ENCODE measurements around the gene ZMAT5. TPM values are rescaled to one million over a fixed set of nuclear protein-coding genes. Genes with fewer than 3 reads are reported as not detected.

ZMAT5 gene
- polyA plus RNA-seq, 5 donors: 19.9 to 28.2 (median 21.9) TPM

DNA sequence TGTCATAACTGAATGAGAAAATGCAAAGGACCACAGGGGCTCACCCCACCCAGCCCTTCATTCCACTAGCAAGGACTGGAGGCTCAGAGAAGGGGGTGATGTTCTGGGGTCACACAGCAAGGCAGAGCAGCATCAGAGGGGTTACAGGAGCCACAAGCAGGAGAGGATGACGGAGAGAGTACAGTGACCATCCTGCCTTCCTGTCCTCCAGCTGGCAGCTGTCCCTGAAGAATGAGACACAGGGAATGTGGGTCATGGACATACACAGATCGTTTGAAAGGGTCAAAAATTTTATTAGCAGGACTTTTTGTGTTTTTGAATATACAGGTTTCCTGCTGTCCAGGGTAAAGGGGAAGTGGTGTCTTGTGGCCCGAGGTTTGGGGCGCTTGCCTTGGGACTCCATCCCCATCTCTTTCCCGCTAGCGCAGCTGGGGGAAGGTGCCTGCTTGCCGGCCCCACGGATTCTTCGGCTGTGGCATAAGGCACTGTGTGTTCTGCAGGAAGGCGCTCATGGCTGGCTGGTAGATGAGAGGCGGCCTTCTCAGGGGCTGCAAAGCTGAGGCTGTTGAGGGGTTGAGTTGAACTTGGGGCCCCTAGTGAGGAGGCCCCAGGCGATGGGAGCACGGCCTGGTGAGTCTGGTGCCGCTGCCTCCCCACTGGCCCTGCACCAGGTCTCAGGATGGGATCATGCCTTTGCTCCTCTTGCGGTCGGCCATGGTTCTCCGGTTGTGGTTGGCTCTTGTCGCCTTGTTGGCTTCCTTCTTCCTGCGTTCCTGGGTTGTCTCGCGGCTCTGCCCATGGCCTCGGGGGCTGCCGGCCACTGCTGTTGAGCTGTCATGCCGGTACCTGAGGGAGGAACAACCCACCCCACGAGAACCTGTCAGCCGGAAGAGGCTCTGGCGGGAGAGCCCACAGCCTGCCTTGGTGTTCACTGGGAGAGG is 21.8 kb upstream of the ZMAT5 start:
- no peak for DNase-seq

- no peak for DNase-seq
Measured at GRCh38 chr22:29787371-29787980, 20.7 kb upstream of the ZMAT5 start.

DNA sequence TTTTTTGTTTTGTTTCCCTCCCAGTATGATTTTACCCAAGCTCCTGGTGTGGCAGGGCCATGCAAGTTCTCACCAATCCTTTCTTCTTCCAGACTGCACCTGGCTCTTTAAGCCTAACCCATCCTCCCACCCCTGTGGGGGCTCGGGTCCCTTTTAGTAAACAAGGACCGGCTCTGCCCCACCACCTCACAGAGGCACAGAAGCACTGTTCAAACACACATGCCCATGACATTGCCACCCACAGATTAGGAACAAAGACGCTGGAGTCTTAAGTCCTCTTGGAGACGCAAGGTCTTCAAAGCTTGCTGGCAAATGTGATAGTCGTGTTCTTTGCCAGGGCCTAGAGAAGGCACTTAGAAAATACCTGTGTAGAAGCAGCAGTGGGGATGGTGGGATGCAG is 19.2 kb upstream of the ZMAT5 start:
- DNase-seq: no peak

DNA sequence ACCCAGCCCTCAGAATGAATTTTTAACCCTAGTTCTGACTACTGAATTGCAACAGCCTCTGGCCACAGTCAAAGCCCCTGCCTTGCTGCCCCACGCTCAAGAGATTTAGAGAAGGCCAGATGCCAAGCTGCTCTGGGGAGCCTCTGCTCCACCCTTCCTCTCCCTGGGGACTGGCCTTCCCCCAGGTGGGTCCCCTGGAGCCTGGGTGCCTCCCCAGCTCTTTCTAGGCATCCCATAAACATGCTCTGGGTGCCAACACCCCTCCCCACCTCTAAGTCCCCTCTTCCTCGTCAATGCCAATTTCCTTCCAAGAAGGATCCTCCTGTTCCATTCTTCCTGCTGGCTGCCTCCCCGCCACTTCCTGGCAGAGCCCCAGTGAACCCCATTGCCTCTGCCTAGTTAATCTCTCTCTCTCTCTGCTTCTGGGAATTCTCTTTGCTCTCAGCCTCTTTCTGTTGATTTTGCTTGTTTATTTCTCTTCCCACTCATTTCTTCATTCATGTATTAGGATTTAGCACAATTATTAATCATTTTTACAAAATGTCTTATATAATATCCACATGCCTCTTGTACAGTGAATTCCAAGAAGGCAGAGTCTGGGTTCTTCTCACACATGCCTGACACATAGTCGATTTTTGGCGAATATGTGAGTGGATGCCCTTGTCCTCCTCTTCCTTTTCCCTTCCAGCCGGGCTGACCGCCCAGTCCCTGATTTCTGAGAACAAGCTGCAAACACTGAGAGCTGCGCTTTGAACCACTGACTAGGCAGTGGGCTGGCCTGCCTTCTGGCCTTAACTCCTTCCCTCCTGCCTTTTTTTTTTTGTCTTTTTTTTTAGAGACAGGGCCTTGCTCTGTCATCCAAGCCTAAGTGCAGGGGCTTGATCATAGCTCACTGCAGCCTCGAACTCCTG is 17.9 kb upstream of the ZMAT5 start:
- DNase-seq: peak in 1 of 2 donors; percentile 35

DNA sequence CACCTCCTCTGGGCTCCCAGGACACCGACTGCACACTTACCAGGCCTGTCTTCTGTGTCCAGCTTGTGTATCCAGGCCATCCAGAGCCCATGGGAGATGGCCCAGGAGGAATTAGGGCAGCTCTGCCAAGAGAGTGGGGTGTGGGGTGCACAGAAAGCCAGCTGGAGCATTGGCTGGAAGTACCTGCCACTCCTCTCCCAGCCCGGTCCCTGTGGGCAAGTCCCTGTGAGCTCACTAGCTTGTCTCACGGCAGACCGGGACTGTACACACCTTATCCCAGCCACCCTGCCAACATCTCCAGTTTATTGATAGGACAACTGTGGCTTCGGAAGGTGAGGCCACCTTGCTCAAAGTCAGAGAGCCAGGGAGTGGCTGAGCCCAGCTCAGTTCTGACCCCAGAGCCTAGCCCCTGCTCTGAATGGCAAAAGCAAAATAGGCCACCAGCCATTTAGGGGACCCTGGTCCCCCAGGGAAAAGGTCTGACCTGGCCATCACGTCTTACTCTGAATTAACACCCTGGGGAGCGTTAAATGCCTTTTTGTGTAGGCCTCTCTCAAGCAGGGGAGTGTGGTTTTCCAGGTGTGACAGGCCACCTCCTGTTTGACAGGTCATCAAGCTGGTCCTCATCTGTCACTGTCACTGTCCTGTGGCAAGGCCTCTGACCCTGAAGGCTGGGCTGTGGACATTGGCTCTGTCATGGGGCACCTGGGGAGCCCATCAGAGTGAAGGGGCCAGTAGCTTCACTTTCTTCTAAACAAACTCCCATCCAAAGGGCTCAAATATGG is 15.4 kb upstream of the ZMAT5 start:
- no peak for DNase-seq

DNA sequence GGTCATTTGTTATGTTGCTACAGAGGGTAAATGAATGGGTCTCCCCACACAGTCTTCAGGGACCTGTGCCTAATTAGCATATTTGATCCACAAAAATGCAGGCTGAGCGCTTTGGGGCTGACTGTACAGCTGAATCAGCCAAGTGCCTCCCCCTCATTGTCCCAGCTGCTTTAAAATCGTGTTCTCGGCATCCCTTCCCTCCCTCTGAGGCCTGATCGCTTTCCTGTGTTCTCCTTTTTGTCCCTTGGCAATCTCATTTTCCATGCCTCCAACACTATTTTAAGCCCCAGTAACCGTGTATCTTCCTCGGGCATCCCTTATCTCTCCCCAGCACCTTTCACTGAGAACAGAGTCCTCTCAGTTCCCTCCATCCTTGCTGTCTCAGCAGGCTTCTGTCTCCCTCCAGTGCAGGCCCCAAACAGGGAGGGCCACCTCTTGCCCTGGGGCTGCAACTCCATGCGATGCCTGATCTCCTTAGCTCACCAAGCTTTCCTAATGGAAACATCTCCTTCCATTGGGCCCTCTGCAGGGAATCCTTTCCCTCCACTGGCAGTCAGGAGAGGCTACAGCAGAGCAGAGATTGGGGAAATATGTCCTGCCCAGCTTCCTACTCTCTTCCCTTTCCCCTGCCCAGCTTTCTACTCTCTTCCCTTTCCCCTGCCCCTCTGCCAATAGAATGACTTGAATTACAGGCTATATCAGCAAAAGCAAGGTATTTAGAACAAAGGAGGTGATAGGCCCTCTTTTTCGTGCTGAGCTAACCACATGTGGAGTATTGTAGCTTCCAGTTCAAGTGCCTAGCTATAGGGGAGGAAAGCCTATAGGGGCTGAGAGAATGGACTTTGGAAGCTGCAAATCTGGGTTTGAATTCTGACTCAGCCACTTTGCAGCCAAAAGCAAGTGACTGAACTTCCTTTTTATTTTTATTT is 14.2 kb upstream of the ZMAT5 start:
- no peak for DNase-seq

DNA sequence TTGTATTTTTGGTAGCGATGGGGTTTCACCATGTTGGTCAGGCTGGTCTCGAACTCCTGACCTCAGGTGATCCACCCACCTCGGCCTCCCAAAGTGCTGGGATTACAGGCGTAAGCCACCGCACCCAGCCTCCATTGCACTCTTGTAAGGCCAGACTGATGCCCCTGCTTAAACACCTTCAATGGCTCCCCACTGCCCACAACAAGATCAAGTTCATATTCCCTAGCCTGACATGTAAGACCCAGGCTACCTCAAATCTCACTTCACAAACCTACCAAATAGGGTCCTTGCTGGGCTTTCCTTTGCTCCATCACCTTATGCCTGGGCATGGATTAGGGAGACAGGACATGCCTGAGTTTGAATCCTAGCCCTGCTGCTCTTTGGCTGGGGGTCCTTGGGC is 13.4 kb upstream of the ZMAT5 start:
- DNase-seq: no peak

- DNase-seq: no peak
Measured at GRCh38 chr22:29773233-29773632, 6.4 kb upstream of the ZMAT5 start.

DNA sequence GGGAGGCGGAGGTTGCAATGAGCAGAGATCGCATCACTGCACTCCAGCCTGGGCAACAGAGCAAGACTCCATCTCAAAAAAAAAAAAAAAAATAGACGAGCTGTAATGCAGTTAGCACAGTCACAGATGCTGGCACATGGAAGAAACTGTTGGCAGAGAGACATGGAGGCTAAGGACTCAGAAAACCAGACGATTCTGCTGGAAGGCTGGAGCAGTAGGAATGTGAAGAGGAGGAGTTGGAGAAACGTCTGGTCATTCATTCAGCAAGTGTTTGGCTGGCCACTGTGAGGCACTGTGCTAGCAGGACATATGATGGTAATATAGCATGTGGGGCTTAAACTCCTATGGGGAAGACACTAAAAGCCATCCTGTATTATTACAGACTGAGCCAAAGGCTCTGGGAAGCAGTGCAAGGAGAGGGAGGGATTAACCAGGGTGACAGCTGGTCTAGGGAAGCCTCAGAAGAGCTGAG is 5.4 kb upstream of the ZMAT5 start:
- DNase-seq: no peak

DNA sequence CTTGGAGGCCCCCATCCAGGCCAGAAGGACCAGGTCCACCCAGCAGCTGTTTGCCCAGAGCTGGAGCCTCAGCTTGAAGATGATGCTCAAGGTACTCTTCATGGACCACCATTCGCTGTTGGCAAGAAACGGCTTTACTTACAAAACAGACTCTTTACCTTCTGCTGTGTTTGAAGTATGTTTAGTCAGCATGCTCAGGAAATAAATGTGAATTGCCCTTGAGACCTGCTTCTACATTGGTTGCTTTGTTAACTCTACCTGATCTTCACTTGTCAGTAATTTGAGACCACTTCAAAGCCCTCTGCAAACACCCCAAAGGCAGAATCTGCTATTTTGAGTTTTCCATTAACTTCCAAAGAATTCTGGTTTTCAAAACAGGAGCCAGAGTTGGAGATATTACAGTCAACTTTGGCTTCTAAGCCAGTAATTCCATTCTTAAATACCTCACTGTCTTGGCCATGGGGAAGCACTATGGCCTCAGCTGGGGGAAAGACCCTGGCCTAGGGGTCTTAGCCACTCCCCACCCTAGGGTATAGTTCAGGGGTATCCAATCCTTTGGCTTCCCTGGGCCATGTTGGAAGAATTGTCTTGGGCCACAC is 3.0 kb upstream of the ZMAT5 start:
- DNase-seq: peak in 1 of 2 donors; percentile 34

DNA sequence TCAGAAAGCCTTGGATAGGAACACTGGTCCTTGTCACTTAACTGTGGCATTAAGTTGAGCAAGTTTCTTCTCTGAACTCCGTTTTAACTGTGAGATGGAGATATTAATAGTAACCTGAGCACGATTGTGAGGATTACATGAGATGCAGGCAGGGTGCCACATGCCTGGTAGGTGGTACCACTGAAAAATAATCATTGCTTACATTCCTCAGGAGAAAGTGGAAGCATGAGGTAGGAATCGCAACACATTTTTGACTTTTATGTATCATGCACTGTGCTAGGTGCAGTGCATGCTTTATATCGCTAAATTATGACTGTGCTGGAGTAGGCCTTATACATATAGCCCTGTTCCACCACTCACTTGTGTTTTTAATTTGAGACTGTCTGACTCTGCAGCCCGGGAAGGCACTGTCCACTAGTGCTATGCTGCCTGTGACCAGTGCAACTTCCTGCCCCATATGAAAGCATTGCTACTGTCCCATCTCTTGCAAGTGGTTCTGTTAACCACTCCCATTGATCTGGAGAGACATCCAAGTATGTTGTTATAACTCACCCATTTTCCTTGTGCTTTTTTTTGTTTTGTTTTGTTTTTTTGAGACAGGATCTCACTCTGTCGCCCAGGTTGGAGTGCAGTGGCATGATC is 1.4 kb upstream of the ZMAT5 start:
- DNase-seq: no peak

DNA sequence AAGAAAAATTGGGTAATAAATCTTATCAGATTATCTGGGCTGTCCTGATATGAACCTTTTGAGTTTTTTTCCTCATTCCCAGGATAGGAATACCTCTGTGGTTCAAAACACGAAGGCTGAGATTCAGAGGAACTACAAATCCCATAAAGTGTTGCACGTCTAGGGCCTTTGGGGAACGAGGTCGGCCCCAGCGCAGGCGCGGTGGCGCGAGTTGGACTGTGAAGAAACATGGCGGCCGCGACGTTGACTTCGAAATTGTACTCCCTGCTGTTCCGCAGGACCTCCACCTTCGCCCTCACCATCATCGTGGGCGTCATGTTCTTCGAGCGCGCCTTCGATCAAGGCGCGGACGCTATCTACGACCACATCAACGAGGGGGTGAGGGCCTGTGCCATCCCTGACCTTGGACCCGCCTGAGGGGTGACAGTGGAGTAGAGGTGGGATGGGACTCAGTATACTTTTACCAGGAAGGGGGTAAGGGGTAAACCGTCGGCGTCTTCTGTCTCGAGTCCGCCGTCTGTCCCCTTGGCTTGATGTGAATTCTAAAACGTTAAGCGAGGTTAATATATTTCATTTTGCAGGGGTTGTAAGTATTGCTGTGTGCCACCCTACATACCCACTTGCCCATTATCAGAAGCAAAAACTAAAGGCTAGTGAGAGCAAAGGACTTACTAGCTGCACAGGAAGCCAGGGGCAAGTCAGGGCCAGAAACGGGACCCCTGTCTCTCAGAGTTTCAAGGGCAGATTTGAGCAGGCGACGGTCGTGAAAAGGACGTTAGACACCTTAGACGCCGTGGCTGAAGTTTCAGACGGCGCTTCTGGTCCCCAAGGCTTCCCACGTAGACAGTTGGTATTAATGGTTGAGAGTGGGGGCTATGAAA is 604 bp upstream of the ZMAT5 start, which contains the start of gene UQCR10:
Gene UQCR10, plus strand, starts transcription at position 199 of the 881 bp plus-strand sequence. Its CDS starts 30 bp downstream, at position 229.
- peak; percentile 89 to 94 for DNase-seq

- DNase-seq: no peak
Measured at GRCh38 chr22:29765905-29766631, 739 bp downstream of the ZMAT5 start.

DNA sequence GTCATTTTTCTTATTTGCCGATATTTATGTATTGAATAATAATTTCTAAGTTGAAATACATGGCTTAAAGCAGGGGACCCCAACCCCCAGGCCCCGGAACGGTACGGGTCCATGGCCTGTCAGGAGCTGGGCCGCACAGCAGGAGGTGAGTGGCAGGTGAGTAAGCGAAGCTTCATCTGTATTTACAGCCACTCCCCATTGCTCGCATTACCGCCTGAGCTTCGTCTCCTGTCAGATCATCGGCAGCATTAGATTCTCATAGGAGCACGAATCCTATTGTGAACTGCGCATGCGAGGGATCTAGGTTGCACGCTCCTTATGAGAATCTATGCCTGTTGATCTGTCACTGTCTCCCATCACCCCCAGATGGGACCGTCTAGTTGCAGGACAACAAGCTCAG is 4.5 kb downstream of the ZMAT5 start:
- no peak for DNase-seq

DNA sequence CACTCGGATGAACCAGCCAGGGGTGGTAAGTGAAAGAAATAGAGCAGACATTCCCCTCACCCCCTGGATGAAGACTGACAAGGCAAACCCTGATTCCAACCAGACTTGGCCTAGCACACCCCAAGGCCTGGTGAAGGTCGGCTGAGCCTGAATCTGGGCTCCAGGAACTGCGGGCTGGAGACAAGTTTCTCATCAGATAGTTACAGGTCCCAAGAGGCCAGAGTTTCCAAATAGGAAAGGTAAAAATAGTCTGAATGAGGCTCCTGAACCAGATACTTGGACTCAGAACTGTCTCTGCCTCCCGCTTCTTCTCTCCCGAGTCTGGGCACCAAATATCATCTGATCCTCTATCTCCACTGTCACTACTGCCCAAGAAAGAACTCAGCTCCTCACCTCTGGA is 7.8 kb downstream of the ZMAT5 start:
- no peak for DNase-seq

GRCh38 chr22:29758068-29758622 is 8.7 kb downstream of the ZMAT5 start:
- DNase-seq: no peak

DNA sequence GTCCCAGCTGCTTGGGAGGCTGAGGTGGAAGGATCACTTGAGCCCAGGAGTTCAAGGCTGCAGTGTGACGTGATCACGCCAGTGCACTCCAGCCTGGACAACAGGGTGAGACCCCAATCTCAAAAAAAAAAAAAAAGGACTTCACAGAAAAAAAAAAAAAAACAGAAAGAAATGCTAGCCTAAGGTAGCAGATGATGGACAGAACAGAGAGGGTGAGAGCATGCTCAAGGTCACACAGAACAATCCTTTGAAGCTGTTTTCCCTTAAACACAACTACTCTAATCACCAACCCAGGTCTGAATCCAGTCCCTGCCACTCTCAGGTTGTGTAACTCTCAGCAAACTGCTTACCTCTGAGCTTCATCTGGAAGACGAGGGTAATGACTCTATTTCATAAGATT is 9.7 kb downstream of the ZMAT5 start:
- no peak for DNase-seq

All from right lung (tissue), 5 donors.